OCI-LY3 (cell line): Measurements from ENCODE around the gene PIGM.

Experiments
- H2AFZ ChIP-seq: fragments of 200-600, 300-600 bp; shearing (Covaris generic); 2 replicates; pipeline ENCODE4 v1.6.0; 2014; ENCODE audit warnings: antibody characterized with exemption, low read depth, low read length
- H3K27ac ChIP-seq: fragments of 200-600, 300-600 bp; sonication (generic); 2 replicates; pipeline ENCODE4 v1.5.1; 2014; ENCODE audit warnings: mild to moderate bottlenecking, low read length, moderate library complexity, mixed read lengths
- H3K27me3 ChIP-seq: fragments of 200-600, 300-600 bp; sonication (generic); 2 replicates; pipeline ENCODE4 v1.6.1; 2014; ENCODE audit warnings: low read depth, low read length, mixed read lengths
- H3K36me3 ChIP-seq: fragments of 200-600, 300-600 bp; sonication (generic); replicated peaks from 2 replicates; pipeline ENCODE3; 2014; ENCODE audit warnings: low read depth, low read length, mixed read lengths
- H3K4me1 ChIP-seq: fragments of 300-600, 200-600 bp; sonication (generic); 2 replicates; pipeline ENCODE4 v1.6.1; 2014; ENCODE audit warnings: low read length, mixed read lengths
- H3K4me2 ChIP-seq: fragments of 200-600, 300-600 bp; sonication (generic); 2 replicates; pipeline ENCODE4 v1.6.1; 2014; ENCODE audit warnings: low read length, mixed read lengths
- H3K4me3 ChIP-seq: fragments of 300-600, 200-600 bp; sonication (generic); 2 replicates; pipeline ENCODE4 v1.5.1; 2014; ENCODE audit warnings: antibody characterized with exemption, mild to moderate bottlenecking, low read length, moderate library complexity
- H3K79me2 ChIP-seq: fragments of 300-600, 200-600 bp; shearing (Covaris generic); 2 replicates; pipeline ENCODE4 v1.6.1; 2014; ENCODE audit warnings: mild to moderate bottlenecking, low read length, mixed read lengths
- H3K9ac ChIP-seq: fragments of 300-600, 200-600 bp; shearing (Covaris generic); 2 replicates; pipeline ENCODE4 v1.6.0; 2014; ENCODE audit warnings: mild to moderate bottlenecking, low read length, moderate library complexity
- H3K9me3 ChIP-seq: fragments of 200-600, 300-600 bp; shearing (Covaris generic); 2 replicates; pipeline ENCODE4 v1.6.1; 2014; ENCODE audit warnings: low read length, mixed read lengths; ENCODE audit not compliant: insufficient read depth
- H4K20me1 ChIP-seq: fragments of 200-600, 300-600 bp; sonication (generic); 2 replicates; pipeline ENCODE4 v1.6.1; 2016; ENCODE audit warnings: low read length, mixed read lengths; ENCODE audit not compliant: insufficient read depth
- EZH2phosphoT487 ChIP-seq: fragments of 200-600 bp; shearing (Covaris generic); IDR thresholded peaks from 2 replicates; pipeline ENCODE4 v1.6.1; 2018; ENCODE audit warnings: antibody characterized with exemption, mixed run types, low read depth
- TF ChIP-seq, protein P1 (sequence below): fragments of 200-600, 300-600 bp; sonication (generic); IDR thresholded peaks from 2 replicates; pipeline ENCODE4 v1.5.1; 2014; ENCODE audit warnings: antibody characterized with exemption, low read length, low read depth

The PIGM gene

DNA sequence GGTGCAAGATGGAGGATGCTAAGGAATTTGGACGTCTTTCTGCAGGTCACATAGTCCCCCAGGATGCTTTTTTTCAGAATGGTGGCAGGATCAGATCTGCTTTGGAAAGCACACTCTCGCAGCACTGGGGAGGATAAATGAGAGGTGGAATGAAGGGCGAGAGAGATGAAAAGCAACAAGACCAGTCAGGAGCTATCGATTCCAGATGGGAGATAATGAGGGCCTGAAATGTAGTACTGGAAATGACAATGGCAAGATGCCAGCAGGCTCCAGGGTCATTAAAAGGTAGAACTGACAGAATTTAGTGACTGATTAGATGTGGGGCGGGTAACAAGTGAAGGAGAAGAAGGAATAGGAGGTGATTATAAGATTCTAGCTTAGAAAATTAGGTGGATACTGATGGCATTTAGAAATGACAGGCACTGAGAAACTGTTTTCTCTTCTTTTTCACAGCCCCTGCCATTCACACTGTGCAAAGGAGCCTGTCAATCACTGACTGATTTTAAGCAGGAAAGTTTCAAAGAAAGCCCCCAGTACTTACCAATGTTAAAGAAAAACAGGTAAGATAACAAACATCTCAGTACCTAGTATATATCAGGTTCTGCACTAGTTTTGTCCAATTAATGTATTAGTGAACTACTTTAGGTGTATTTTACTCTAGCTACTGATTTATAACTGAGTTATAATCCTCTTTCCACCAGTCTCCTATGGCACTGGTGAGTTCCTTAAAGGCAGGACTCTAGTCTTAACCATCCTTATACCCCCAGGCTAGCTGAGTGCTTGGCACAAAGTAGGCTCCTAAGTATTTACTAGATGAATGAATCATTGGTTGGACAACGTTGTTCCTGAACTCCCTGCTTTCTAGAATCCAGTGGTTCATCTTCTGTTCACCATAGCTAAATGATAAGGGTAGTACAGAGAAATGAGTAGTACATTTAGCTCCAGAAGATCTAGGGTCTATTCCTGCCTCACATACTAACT is 9.2 kb downstream of the PIGM start:
- Histone ChIP-seq H4K20me1 (no peaks in the 10 kb centered on the region), H3K4me1 (no peaks in the 10 kb centered on the region), H3K27me3 (peaks cover 19% of the 10 kb centered on the region), H3K4me2 (no peak overlapping the region), H3K79me2 (no peaks in the 10 kb centered on the region), H3K36me3 (no peaks in the 10 kb centered on the region), H3K27ac (no peak overlapping the region), H3K9ac (no peak overlapping the region), H3K9me3 (no peaks in the 10 kb centered on the region), H3K4me3 (no peak overlapping the region), H2AFZ (no peak overlapping the region)
- TF ChIP-seq, protein P1, sequence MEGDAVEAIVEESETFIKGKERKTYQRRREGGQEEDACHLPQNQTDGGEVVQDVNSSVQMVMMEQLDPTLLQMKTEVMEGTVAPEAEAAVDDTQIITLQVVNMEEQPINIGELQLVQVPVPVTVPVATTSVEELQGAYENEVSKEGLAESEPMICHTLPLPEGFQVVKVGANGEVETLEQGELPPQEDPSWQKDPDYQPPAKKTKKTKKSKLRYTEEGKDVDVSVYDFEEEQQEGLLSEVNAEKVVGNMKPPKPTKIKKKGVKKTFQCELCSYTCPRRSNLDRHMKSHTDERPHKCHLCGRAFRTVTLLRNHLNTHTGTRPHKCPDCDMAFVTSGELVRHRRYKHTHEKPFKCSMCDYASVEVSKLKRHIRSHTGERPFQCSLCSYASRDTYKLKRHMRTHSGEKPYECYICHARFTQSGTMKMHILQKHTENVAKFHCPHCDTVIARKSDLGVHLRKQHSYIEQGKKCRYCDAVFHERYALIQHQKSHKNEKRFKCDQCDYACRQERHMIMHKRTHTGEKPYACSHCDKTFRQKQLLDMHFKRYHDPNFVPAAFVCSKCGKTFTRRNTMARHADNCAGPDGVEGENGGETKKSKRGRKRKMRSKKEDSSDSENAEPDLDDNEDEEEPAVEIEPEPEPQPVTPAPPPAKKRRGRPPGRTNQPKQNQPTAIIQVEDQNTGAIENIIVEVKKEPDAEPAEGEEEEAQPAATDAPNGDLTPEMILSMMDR, result no peak
- no peak for TF ChIP-seq EZH2phosphoT487

DNA sequence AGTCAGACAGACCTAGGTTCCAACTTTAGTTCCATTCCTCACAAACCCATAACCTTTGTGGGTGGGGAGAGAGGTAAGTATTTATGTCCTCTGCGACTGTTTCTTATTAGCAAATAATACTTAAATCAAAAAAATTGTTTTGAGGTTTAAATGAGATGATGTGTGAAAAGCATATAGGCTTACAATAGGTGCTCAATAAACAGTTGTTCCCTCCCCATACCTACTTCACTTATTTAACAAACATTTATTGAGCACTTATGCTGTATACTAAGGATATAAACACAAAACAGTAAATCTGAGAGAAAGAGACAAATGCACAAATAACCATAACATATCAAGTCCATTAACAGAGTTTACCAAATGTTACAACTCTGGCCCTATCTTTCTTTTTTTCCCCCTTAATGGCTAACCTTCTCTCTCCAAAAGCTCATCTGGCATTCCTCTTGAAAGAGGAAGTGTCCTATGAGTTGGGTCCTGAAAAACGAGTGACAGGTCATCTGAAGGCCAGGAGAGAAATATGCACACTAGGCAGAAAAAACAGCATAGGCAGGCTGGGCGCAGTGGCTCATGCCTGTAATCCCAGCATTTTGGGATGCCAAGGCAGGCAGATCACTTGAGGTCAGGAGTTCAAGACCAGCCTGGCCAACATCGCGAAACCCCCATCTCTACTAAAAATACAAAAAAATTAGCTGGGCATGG is 10.3 kb downstream of the PIGM start:
- no peak overlapping the region for H3K4me3 ChIP-seq
- H3K27me3 ChIP-seq, result peaks cover 23% of the 10 kb centered on the region
- no peak overlapping the region for H3K27ac ChIP-seq
- no peaks in the 10 kb centered on the region for H4K20me1 ChIP-seq
- no peak overlapping the region for H3K9ac ChIP-seq
- H3K4me2 ChIP-seq, result no peak overlapping the region
- H2AFZ ChIP-seq, result no peak overlapping the region
- TF ChIP-seq, protein P1, result no peak
- TF ChIP-seq EZH2phosphoT487, result no peak
- H3K4me1 ChIP-seq, result no peaks in the 10 kb centered on the region
- H3K79me2 ChIP-seq, result no peaks in the 10 kb centered on the region
- H3K9me3 ChIP-seq, result no peaks in the 10 kb centered on the region
- no peaks in the 10 kb centered on the region for H3K36me3 ChIP-seq

DNA sequence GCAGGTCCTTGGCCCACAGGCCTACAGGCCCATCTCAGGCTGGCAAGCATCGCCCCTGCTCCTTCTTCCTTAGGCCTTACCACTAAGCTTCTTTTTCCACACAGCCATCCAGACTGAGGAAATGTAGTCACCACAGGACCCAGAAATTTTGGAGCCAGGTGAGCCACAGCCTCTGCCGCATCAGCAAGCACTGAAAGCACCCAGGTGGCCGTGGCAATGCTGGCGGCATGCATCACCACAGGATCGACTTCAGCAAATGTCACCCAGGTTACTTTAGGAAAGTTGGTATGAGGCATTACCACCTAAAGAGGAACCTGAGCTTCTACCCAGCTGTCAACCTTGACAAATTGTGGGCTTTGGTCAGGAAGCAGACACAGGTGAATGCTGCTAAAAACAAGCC is 11.6 kb downstream of the PIGM start:
- no peak overlapping the region for H3K27ac ChIP-seq
- H3K27me3 ChIP-seq, result peaks cover 23% of the 10 kb centered on the region
- H3K4me2 ChIP-seq, result no peak overlapping the region
- H3K9ac ChIP-seq, result no peak overlapping the region
- no peaks in the 10 kb centered on the region for H4K20me1 ChIP-seq
- H2AFZ ChIP-seq, result no peak overlapping the region
- H3K9me3 ChIP-seq, result no peaks in the 10 kb centered on the region
- TF ChIP-seq, protein P1, result no peak
- H3K4me3 ChIP-seq, result no peak overlapping the region
- H3K79me2 ChIP-seq, result no peaks in the 10 kb centered on the region
- no peaks in the 10 kb centered on the region for H3K4me1 ChIP-seq
- H3K36me3 ChIP-seq, result no peaks in the 10 kb centered on the region

DNA sequence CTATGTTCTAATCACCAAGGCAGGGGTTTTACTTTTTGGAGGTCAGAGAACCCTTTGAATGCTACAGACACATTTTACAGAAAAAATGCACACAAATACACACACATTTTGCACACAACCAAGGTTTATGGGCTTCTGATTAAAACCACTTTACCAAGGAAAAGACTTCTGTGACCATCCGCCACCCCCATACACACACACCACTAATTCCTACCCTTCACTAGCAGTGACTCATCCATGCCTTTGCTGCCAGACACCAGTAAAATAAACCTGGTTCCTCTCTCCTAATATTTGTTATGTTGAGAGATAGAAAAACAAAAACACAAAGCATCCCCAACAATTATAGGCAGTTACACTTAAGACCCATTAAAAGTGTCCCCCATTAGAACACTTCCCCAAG is 12.9 kb downstream of the PIGM start:
- Histone ChIP-seq H3K27ac (no peak overlapping the region), H3K79me2 (no peaks in the 10 kb centered on the region), H3K36me3 (no peaks in the 10 kb centered on the region), H3K9ac (no peak overlapping the region), H3K4me2 (no peak overlapping the region), H3K27me3 (peaks cover 29% of the 10 kb centered on the region), H4K20me1 (no peaks in the 10 kb centered on the region), H3K9me3 (no peaks in the 10 kb centered on the region), H2AFZ (no peak overlapping the region), H3K4me3 (no peak overlapping the region), H3K4me1 (no peaks in the 10 kb centered on the region)
- TF ChIP-seq EZH2phosphoT487, result no peak
- TF ChIP-seq, protein P1, result no peak
